M059J (cell line): ENCODE results near the gene IDH1. TPM values are rescaled to one million over a fixed set of nuclear protein-coding genes. Genes with fewer than 3 reads are reported as not detected.
"Not testable (repeated sequence)": the region's sequence is repeated elsewhere in the genome, so short reads cannot be mapped to it uniquely, and the experiment has no call there.

ENCODE experiments used
- DNase-seq: peaks from one replicate; pipeline ENCODE4 v3.0.0-alpha.2; 2012; ENCODE audit warnings: low read depth
- total RNA-seq: library from RNA; depleted of rRNA; stranded (reverse); fragments of >200 nt; shearing (Covaris generic); gene quantifications from 2 replicates; pipeline ENCODE4 v1.2.3, GENCODE V29; 2014; rRNA removed

The IDH1 gene
- total RNA-seq, result 114 and 145 TPM in 2 replicates

DNA sequence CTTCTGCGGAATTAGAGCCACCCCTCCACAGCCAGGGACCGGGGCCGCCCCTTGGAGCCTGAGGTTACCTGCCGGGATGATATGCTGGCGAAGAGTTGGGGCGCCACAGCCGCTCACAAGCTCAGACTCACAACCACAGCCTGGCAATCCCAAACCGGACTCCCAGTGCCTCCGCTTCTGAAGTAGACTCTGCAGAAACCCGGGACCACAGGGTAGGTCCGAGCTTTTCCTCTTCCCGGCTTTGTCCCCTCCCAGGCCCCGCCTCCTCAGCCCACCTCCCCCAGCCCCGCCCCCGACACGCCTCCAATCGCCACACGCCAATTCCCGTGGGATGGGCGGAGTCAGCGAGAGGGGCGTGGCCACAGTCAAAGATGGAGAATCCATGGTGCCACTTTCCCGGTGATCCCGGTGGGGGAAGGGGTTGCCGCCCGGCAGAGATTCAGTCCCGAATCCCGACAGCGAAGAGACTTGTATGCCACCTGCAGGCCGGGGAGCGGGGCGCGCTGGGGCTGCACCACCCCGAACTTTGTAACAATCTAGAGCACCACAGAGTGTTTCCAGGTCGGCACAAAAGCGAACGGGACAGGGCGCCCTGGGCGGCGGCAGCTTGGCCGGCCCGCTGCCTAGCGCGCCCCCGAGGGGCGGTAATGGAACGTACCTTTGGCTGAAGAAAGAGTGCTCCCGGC lies at the start of gene IDH1:
Gene IDH1 (minus strand): TSS at position 201 of the 686 bp plus-strand sequence. CDS start 3,520 bp downstream, outside the sequence.
- peak; percentile 93 for DNase-seq

DNA sequence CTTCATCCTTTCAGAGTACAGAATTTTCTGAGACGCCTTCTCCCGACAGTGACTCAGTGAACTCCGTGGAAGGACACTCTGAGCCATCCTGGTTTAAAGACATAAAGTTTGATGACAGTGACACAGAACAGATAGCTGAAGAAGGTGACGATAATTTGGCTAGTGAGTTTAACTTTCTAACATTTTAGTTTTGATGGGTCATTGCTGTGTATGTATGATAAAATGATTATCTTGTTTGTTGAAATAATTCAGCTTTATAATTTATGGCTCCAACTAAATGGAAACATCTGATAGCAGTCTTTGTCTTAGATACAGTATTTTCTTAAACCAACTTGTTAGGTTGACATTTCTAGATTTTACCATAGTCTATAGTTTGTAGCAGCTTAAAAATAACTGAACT lies 49.3 kb upstream of the IDH1 start:
- DNase-seq, result no peak

DNA sequence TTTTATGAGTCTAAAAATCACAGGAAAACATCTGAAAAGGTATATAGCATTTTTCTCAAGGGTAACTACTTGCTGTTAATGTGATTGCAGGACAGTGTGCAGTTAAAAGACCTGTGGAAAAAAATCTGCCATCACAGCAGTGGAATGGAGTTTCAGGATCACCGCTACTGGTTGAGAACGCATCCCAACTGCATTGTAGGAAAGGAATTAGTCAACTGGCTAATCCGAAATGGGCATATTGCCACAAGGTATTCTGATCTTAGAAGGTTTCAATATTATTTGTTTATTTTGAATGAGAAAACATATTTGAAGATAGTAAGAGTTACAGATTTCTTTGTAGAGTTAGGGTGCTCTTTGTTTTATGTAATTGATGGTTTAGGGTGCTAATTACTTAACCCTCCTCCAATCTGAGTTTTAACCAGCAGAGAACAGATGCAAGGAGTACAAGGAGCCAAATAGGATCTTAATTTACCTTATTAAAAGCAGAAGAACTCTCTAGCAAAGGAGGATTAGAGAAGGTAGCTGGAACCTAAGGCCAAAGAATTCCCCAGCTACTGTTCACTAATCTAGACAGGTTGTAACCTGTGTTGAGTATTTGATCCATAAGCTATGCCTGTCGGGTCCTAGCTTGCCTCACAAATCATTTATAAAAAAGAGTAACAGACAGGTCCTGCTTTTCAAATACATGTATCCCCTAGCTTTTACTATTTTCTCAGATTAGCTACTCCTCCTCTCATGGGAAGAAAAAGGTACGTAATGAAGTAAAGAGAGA lies 46.2 kb upstream of the IDH1 start:
- DNase-seq, result no peak

DNA sequence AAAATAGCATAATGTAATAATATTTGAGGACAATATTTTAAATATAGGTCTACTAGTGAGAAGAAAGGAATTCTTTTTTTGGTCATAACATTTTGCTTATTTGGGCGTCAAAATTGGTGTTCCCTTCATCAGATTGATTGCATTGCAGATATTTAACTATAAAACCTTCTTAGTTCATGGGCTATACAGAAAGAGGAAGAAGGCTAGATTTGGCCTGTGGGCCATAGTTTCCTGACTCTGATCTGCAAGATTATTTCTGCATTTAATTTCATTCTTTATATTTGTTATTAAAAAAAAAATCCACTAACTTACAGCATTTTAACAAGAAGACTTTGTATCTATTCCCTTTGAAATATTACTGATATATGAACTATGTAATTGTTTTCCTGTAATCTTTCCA lies 43.1 kb upstream of the IDH1 start:
- no peak for DNase-seq

DNA sequence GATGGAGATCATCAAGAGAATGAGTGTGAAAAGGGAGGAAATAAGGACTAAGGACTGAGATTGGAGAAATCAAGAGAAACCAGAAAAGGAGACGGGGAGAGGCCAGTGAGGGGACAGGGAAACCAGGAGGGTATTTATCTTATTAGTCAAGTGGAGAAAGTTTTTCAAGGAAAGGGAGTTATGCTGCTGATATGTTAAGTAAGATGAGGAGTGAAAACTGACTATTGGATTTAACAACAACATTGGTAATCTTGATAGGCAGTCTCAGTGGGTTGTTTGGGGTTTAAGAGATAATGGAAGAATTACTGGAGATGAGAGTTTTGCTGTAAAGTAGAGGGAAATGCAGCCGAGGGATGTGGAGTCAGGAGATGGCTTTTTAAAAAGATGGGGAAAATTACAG lies 41.7 kb upstream of the IDH1 start:
- no peak for DNase-seq

DNA sequence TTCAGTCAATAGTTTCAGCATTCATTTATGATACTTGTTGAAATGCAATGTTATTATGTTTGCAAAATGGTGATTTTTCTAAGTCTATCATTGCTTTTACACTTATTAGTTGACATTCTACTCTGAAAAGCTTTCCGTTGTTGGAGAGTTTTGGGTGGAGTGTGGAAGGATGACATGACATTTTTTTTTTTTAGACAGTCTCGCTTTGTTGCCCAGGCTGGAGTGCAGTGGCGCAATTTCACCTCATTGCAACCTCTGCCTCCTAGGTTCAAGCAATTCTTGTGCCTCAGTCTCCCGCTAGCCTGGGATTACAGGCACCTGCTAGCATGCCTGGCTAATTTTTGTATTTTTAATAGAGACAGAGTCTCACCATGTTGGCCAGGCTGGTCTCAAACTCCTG lies 41.0 kb upstream of the IDH1 start:
- DNase-seq, result no peak

DNA sequence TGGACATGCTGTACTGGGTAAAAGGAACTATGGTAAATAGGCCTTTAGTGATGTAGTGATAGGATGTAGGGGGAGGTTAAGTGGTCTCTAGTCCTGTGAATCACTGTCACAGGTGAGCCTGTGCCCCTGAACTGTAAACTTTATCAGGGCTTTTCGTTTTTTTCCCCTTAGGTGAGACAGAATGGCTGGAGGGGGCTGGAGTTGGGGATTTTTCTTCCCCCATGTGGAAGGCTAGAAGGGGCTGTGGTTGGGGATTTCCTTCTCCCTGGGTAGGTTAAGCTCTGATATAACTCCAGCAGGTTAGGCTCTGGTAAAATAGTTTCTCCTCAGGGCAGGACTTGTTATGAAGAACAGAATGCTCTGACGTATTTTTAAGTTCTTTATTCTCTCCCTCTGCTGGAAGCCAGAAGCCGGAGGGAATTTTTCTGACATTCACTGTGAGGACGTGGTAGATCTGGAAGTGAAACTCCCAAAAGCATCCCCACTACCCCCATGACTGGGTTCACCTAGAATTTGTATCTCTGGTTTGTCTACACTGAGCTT lies 39.7 kb upstream of the IDH1 start:
- no peak for DNase-seq

DNA sequence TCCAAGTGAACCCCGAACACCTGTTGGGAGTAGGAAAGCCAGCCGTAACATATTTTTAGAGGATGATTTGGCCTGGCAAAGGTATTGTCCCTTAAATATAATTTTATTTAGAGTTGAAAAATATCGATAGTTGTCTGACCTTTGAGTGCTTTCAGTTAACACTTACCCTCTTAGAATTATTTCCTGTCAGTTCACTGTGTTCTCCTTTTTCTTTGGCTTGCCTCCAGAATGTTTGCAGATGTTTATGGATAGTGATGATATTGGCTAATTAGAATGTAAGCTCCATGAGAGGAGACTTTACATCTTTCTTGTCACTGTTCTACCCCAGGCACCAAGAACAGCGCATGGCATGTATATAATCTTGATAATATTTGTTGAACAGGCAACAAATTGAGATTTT lies 31.0 kb upstream of the IDH1 start:
- no peak for DNase-seq

DNA sequence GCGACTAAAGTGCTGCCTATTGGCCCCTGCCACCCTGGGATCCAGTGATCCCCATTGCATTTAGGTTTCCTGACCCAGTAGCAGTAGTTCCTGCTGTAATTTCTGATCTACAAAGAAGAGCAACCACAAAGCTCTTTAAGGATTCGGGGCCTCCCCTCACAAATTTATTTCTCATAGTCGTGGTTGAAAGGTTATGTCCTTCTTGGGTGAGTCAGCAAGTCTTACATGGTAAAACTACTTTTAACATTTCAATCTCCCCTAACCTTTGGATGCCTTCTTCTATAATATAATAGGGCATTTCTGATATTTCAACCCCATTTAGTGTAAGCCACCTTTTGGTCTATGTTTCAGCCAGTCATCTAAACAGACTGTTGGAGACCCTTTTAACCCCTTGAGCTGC lies 26.1 kb upstream of the IDH1 start:
- peak; percentile 76 for DNase-seq

DNA sequence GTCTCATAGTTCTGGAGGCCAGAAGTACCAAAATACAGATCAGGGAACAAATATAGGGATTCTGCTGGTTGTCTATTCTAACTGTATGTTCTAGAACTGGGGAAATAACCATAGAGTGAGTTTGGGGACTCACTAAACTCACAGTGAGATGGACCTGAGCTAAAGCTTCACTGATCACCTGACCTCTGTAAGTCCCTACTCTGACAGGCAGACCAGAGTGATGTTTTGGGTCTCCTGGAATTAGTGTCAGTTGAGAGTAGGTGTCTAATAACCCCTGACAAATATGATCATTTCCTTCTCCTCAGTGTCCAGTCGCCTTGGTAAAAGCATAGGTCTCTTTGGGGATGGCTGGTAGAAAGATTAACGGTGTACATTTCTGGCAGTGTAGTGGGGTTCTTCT lies 25.4 kb upstream of the IDH1 start:
- DNase-seq, result no peak

DNA sequence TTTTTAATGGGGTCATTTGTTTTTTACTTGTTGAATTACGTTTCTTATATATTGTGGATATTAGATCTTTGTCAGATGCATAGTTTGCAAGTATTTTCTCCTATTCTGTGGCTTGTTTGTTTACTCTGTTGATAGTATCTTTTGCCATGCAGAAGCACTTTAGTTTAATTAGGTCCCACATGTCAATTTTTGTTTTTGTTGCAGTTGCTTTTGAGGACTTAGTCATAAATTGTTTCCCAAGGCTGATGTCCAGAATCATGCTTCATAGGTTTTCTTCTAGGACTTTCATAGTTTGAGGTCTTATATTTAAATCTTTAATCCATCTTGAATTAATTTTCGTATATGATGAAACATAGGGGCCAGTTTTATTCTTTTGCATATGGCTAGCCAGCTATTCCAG lies 24.4 kb upstream of the IDH1 start:
- DNase-seq, result peak; percentile 43

DNA sequence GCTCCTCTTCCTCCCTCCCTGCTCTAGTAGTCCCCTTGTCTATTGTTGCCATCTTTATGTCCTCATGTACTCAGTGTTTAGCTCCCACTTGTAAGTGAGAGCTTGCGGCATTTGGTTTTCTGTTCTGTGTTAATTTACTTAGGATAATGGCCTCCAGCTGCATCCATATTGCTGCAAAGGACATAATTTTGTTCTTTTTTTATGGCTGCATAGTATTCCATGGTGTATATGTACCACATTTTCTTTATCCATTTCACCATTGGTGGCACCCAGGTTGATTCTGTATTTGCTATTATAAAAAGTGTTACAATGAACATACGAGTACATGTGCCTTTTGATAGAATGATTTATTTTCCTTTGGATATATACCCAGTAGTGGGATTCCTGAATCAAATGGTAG lies 23.7 kb upstream of the IDH1 start:
- no peak for DNase-seq

DNA sequence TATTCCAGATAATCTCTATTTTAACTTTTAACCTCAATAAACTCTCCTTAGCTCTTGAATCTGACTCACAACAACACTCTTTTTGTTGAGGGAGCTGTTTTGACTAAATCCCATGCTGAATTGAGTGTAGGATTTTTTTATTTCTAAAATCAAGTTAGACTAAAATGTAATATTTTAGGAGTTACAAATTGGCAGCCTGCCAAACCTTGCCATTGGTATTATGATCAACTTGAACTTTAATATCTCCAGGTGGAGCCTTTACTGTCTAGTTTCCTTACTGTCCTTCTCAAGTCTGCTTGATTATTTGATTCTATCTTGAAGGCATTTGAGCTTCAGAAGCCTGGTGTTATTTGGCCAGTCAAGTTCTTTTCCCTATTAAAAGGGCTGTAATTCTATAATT lies 19.9 kb upstream of the IDH1 start:
- DNase-seq, result no peak

DNA sequence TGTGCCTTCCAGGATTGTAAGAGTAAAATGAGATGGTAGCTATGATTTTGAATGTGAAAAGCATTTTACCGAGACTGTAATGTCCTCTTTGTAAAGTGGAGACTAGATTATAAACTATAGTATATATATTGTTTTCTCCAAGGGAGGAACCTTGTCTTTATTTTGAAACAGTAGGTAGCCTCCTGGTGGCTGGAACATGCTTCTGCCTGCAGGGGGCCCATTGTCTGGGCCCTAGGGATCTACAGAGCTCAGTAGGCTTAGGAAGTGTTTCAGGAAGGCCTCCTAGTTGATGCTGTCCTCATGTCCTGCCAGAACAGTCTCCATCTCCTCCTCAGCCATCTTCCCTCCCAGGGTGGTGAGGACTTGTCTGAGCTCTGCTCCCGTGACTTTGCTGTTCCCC lies 14.2 kb upstream of the IDH1 start:
- DNase-seq, result no peak

DNA sequence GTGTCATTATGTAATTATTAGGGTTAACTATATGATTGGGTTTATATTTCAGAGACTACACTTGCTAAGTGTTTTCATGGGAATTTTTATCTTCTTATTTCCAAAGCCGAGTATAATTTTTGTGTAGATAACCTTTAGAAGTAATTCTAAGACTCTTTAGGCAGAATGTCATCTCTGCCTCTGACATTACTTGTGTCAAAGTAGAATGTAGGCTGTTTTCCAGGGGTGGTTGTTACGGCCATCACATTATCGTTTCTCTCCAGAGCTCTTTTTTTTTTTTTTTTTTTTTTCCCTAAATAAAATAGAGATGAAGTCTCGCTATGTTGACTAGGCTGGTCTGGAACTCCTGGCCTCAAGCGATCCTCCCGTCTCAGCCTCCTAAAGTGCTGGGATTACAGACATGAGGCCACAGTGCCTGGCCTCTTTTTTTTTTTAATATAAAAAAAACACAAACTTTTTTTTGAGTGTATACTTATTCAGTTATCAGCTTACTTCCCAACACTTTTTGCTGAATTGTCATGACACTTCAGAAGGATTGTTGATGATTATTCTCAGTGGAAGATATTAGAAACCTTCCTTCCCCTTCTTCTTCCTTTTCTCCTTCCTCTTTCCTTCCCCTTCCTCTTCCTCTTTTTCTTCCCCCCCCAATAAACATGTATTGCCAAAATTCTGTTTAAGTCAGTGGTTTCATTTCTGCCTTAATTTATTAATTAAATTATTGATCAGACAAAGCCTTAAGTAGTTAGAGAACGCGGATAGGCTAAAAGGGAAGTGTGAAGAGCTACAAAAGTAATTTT lies 13.5 kb upstream of the IDH1 start:
- DNase-seq, result no peak

DNA sequence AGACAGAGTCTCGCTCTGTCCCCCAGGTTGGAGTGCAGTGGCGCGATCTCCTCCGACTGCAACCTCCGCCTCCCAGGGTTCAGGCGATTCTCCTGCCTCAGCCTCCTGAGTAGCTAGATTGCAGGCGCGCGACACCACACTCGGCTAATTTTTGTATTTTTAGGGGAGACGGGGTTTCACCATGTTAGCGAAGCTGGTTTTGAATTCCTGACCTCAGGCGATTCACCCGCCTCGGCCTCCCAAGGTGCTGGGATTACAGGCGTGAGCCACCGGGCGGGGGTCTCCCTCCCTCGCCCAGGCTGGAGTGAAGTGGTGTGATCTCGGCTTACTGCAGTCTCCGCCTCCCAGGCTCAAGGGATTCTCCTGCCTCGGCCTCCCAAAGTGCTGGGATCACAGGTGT lies 12.7 kb upstream of the IDH1 start:
- not testable (repeated sequence) for DNase-seq

DNA sequence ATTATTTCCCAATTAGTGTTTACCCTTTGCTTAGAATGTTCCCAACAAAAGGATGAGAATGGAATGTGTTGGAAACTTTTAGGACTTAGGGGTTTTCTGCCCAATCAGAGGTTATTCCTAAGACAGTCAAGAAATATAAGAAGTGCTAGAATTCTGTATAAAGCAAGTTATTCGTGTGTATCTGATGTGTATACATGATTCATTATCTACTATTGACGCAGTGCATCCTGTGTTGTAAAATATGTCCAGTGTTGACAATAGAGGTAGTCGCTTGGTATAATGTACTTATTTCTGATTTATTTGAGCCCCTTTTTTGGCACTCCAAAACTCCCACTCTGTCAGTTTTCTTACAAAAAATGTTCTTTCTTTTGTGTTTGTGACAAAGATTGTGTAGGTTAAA lies 12.1 kb upstream of the IDH1 start:
- DNase-seq, result no peak

DNA sequence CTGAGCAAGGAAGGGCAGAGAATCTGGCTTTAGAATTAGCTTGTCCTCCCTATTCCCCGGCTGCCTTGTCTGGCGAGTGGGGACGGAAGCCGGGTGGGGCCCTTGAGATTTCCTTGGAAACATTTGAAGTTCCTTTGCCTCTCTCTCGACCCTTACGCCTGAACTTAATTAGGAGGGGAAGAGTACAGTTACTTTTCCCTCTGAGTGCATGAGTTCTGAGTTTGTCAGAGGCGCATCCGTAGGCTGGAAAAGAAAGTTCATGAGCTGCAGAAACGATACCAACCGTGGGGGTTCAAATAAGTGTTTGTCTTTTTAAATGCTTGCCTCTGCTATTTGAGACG lies 11.7 kb upstream of the IDH1 start:
- DNase-seq, result no peak

DNA sequence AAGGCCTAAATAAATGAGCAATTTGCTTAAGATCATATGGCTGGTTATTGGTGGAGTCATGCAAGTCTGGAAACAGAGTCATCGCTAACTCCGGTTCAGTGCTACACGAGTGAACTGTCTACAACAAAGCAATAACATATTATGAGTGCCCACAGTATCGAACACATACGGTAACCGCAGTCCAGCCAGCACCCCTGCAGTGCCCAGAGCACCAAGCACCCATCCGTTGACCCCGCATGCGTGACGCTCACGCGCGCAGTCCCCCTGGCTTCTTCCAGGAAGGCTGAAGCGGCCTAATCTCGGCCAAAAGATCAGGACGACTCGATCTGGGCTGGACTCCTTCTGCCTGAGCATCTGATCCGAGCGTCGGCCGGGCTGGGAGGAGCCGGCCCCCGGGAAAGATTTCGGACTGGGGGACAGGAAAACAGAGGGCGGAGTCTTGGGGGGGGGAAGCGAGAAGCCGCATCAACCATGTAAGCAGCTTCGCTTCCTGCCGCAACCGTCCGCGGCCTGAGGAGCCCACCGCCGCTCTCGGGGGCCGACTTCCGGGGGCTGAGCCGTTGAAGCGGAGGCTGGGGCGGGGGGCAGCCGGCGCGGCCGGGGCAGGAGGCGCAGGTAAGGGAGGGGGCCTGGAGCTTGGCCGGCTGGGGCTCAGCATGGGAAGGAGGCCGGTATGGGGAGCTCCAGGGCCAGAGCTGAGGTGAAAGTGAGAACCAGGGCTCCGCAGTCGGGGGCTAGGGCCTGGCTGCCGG lies 11.1 kb upstream of the IDH1 start, which contains the start of gene PIKFYVE:
Gene PIKFYVE (plus strand): TSS at position 455 of the 752 bp plus-strand sequence. CDS start 5,265 bp downstream, outside the sequence.
- DNase-seq, result peak; percentile 98

DNA sequence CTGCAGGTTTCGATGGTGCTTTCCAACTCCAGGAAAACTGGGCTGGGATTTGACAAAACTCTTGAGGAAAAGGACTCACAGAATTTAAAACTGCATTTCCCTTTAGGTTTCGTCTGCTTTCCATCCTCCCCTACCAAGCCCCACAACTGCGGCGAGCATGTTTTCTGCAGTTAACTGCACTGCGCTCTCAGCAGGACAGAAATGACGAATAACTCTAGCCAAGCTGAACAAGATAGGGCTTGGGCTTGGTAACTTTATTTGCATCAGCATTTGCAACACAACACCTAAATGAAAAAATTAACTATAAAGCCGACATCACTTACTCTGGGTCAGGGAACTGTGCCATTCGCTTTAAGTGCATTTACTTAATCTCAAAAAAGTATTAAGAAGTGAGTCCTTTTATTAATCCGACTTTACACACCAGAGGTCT lies 10.5 kb upstream of the IDH1 start:
- peak; percentile 29 for DNase-seq
